Loucy (cell line): ENCODE data around the gene LRRC37A2.
"Not testable (repeated sequence)": the region's sequence is repeated elsewhere in the genome, so short reads cannot be mapped to it uniquely, and the experiment has no call there.

Source experiments
- CTCF ChIP-seq: fragments of 200-600 bp; sonication (generic); conservative IDR thresholded peaks from 2 replicates; pipeline ENCODE4 v1.5.1; 2014; ENCODE audit warnings: mild to moderate bottlenecking, antibody characterized with exemption, low read length
- EZH2phosphoT487 ChIP-seq: fragments of 200-600 bp; IDR thresholded peaks from 2 replicates; pipeline ENCODE4 v1.6.1; 2018; ENCODE audit warnings: antibody characterized with exemption, mild to moderate bottlenecking, moderate library complexity, borderline replicate concordance

GRCh38 chr17:46492021-46492420 lies 20.2 kb upstream of the LRRC37A2 start:
- not testable (repeated sequence) for TF ChIP-seq CTCF, EZH2phosphoT487
